ENCODE data around the gene SERF1A. TPM values are rescaled to one million over a fixed set of nuclear protein-coding genes. Genes with fewer than 3 reads are reported as not detected.

The SERF1A gene
- 51.7 and 53.3 TPM in 2 replicates for polyA plus RNA-seq

DNA sequence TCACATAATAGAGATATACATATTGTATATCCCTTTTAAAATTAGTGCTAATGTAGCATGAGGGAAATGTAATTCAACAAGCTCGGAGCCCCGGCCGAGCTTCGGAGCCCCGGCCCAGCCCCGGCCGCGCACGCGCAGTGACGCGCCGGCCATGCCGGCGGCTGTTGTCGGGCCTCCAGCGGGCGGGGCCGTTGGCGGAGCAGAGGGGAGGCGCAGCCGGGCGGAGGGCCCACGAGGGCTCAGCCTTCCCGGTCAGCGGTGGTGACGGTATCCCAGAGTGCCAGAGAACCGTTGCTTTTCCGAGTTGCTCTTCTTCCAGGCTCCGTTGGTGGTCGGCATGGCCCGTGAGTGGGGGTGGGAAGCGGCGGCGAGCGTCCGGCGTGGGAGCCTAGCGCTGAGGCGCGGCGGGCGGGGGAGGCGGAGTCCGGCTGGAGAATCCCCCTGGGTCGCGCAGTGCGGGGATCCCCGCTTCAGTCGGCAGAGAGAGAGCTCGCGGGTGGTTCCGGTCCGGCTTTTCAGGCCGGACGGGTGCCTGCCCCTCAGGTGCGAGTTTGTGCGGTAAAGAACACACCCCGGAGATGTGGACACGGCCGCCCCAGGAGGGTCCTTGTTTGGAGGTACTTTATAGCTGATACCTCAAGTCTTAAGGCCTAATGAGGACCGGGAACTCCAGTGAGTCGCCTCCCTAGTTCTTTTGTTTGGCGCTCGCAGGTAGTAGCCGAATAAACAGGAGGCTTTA is at the start of gene SERF1A:
SERF1A (plus strand) TSS at position 137 of the 739 bp plus-strand sequence; CDS start at position 338, 201 bp downstream.

Other genes with a start within 250 kb of the SERF1A start
- 29.9 and 45.0 TPM in 2 replicates for gene SMN1, start 24.4 kb downstream of the SERF1A start, polyA plus RNA-seq
- gene NAIP, start 124.7 kb downstream of the SERF1A start, polyA plus RNA-seq: 1.5 and 7.6 TPM in 2 replicates
- 38.8 and 41.3 TPM in 2 replicates for gene GTF2H2, start 167.0 kb downstream of the SERF1A start, polyA plus RNA-seq